ENCODE measurements around the gene SORCS2. TPM values are rescaled to one million over a fixed set of nuclear protein-coding genes. Genes with fewer than 3 reads are reported as not detected.

Gene SORCS2
- total and polyA plus RNA-seq, 2 experiments from 2014 or later, result 0.38 to 1.4 TPM

DNA sequence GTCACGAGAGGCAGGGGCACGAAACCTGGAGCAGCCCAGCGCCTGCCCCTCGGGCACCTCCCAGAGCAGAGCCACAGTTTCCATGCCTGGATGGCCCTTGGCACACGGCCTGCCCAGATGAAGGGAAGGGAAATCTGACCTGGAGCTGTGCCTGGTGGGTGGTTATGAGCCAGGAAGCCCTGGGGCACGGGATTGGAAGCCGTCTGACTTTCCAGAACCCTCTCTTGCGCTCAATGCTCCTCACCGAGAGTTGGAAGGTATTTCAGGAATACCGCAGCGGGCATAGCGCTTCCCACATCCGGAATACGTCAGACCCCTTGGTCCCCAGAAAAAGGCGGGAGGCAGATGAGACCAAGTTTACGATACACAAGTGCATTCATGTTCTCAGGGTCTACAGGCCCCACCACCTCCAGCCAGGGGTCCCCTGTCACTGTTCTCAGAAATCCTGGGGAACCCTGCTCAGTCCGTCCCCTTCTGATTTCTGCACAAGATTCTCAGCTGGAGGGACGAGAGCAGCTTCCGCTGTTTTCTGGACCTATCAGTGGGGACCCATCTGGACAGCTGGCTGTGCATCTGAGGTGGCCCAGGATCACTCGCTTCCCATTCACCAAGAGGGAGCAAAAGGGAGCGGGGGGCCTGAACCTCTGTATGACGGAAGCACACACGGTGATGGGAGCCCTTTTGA, 574.5 kb downstream of the SORCS2 start:
- TF ChIP-seq EZH2phosphoT487 (IDR thresholded peaks at IDR 0.05; ENCODE audit: insufficient read depth, low read depth) (no peak), EZH2 (IDR thresholded peaks at IDR 0.05; ENCODE audit: insufficient read depth, poor library complexity, severe bottlenecking) (no peak)
- in situ Hi-C loops (cut with MboI), result no loop called here
- Histone ChIP-seq H3K4me1 (ENCODE audit: insufficient read depth) (no peaks in the 10 kb centered on the region), H4K20me1 (ENCODE audit: insufficient read depth) (0 out of 2 replicates have a peak, but pooled peaks cover 4% of the 10 kb centered on the region), H3K4me2 (ENCODE audit: unreplicated experiment) (no peak overlapping the region), H3K79me2 (ENCODE audit: insufficient read depth) (peaks cover 36% of the 10 kb centered on the region), H3K9me2 (ENCODE audit: insufficient read depth) (no peaks in the 10 kb centered on the region), H3F3A (ENCODE audit: insufficient read depth) (peaks cover 35% of the 10 kb centered on the region), H3K9ac (no peak overlapping the region), H3K36me3 (ENCODE audit: low read depth) (peaks cover 83% of the 10 kb centered on the region), H3K27me3 (replicated peaks; ENCODE audit: insufficient read depth) (no peaks in the 10 kb centered on the region), H2AFZ (no peak overlapping the region), H3K4me3 (no peak overlapping the region), H3K27ac (no peak overlapping the region), H3K9me3 (ENCODE audit: low read depth) (no peaks in the 10 kb centered on the region)
- WGBS, 2 experiments (ENCODE audit: low coverage in 1 of 2, low lambda C conversion rate in 2 of 2, missing lambda C conversion rate in 2 of 2), result 88 to 90% methylated on average over 23 of the region's 23 CpGs
- DNase-seq, result no peak

DNA sequence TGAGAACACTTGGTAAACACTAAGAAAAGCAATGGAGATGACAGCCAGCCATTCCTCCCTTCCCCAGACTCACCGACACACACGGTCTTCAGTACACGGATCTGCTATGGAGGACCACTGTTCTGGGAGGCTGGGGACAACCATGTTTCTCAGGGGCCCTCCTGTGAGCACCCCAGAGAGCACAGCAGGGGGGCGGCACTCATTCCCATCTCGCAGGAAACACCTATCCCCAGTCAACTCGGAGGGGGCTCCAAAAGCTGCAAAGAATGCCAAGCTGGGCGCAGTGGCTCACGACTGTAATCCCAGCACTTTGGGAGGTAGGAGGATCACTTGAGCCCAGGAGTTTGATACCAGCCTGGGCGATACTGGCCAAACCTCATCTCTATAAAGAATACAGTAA, 575.2 kb downstream of the SORCS2 start:
- Histone ChIP-seq H2AFZ (no peak overlapping the region), H3K27me3 (replicated peaks; ENCODE audit: insufficient read depth) (no peaks in the 10 kb centered on the region), H3K36me3 (ENCODE audit: low read depth) (peaks cover 81% of the 10 kb centered on the region), H3K79me2 (ENCODE audit: insufficient read depth) (peaks cover 32% of the 10 kb centered on the region), H3F3A (ENCODE audit: insufficient read depth) (peaks cover 33% of the 10 kb centered on the region), H3K9ac (no peak overlapping the region), H3K9me3 (ENCODE audit: low read depth) (no peaks in the 10 kb centered on the region), H3K4me3 (no peak overlapping the region), H4K20me1 (ENCODE audit: insufficient read depth) (0 out of 2 replicates have a peak, but pooled peaks cover 4% of the 10 kb centered on the region), H3K9me2 (ENCODE audit: insufficient read depth) (no peaks in the 10 kb centered on the region), H3K4me2 (ENCODE audit: unreplicated experiment) (no peak overlapping the region), H3K4me1 (ENCODE audit: insufficient read depth) (no peaks in the 10 kb centered on the region), H3K27ac (no peak overlapping the region)
- in situ Hi-C loops (cut with MboI), result no loop called here
- no peak for DNase-seq
- WGBS, 2 experiments (ENCODE audit: low coverage in 1 of 2, low lambda C conversion rate in 2 of 2, missing lambda C conversion rate in 2 of 2), result 80 to 83% methylated on average over 9 of the region's 9 CpGs
- TF ChIP-seq EZH2 (IDR thresholded peaks at IDR 0.05; ENCODE audit: insufficient read depth, poor library complexity, severe bottlenecking), result no peak
- TF ChIP-seq EZH2phosphoT487 (IDR thresholded peaks at IDR 0.05; ENCODE audit: insufficient read depth, low read depth), result no peak

DNA sequence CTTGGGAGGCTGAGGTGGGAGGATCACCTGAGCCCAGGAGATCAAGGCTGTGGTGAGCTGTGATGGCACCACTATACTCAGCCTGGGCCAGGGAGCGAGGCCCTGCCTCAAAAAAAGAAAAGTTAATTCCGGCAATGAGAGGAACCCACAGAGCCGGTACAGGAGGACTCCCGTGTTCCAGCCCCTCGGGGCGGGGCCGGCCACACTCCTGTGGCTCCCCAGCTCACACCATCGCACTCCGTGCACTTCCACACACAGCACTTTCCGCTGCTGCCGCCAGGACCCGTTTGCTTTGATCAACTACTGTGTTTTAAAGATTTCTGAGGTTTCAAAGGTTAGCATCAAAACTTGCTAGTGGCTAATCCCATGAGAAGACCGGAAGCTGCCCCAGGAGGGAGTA, 575.6 kb downstream of the SORCS2 start:
- Histone ChIP-seq H3K9ac (no peak overlapping the region), H3F3A (ENCODE audit: insufficient read depth) (peaks cover 28% of the 10 kb centered on the region), H4K20me1 (ENCODE audit: insufficient read depth) (0 out of 2 replicates have a peak, but pooled peaks cover 4% of the 10 kb centered on the region), H3K27me3 (replicated peaks; ENCODE audit: insufficient read depth) (no peaks in the 10 kb centered on the region), H3K36me3 (ENCODE audit: low read depth) (peaks cover 81% of the 10 kb centered on the region), H3K9me2 (ENCODE audit: insufficient read depth) (no peaks in the 10 kb centered on the region), H2AFZ (no peak overlapping the region), H3K27ac (no peak overlapping the region), H3K4me3 (no peak overlapping the region), H3K9me3 (ENCODE audit: low read depth) (no peaks in the 10 kb centered on the region), H3K79me2 (ENCODE audit: insufficient read depth) (peaks cover 35% of the 10 kb centered on the region), H3K4me1 (ENCODE audit: insufficient read depth) (no peaks in the 10 kb centered on the region), H3K4me2 (ENCODE audit: unreplicated experiment) (no peak overlapping the region)
- no peak for DNase-seq
- TF ChIP-seq EZH2phosphoT487 (IDR thresholded peaks at IDR 0.05; ENCODE audit: insufficient read depth, low read depth), result no peak
- in situ Hi-C loops (cut with MboI), result no loop called here
- 88% methylated on average over 13 of the region's 13 CpGs for WGBS, 2 experiments (ENCODE audit: low coverage in 1 of 2, low lambda C conversion rate in 2 of 2, missing lambda C conversion rate in 2 of 2)

DNA sequence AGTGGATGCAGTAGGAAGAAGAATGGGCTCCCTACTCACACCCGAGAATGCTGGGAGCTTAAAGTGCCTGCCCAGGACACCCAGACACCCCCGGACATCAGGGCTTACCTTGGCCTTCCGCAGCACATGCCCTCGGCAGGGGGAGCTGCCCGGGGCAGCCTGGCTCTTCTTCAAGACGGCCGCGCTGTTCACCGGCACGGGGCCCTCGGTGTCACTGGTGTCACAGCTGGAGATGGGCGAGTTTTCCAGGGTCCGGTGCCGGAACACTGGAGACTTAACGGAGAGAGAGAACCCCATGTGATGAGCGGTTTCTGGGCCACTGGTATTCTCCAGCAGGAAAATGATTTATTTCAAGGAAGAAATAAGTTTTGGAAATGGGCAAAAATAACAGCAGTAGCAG, 576.4 kb downstream of the SORCS2 start:
- Histone ChIP-seq H3K27ac (no peak overlapping the region), H4K20me1 (ENCODE audit: insufficient read depth) (0 out of 2 replicates have a peak, but pooled peaks cover 4% of the 10 kb centered on the region), H3K27me3 (replicated peaks; ENCODE audit: insufficient read depth) (no peaks in the 10 kb centered on the region), H3K79me2 (ENCODE audit: insufficient read depth) (peaks cover 42% of the 10 kb centered on the region), H2AFZ (no peak overlapping the region), H3K4me1 (ENCODE audit: insufficient read depth) (no peaks in the 10 kb centered on the region), H3K4me3 (no peak overlapping the region), H3F3A (ENCODE audit: insufficient read depth) (peaks cover 21% of the 10 kb centered on the region), H3K9ac (no peak overlapping the region), H3K9me3 (ENCODE audit: low read depth) (no peaks in the 10 kb centered on the region), H3K9me2 (ENCODE audit: insufficient read depth) (no peaks in the 10 kb centered on the region), H3K4me2 (ENCODE audit: unreplicated experiment) (no peak overlapping the region), H3K36me3 (ENCODE audit: low read depth) (peaks cover 78% of the 10 kb centered on the region)
- in situ Hi-C loops (cut with MboI), result no loop called here
- WGBS, 2 experiments (ENCODE audit: low coverage in 1 of 2, low lambda C conversion rate in 2 of 2, missing lambda C conversion rate in 2 of 2), result 91 to 92% methylated on average over 16 of the region's 16 CpGs
- TF ChIP-seq EZH2phosphoT487 (IDR thresholded peaks at IDR 0.05; ENCODE audit: insufficient read depth, low read depth) (no peak), EZH2 (IDR thresholded peaks at IDR 0.05; ENCODE audit: insufficient read depth, poor library complexity, severe bottlenecking) (no peak)
- DNase-seq, result no peak

Data from GM23248 (cell line).